Activated naive CD4-positive, alpha-beta T cell treated with anti-CD3 and anti-CD28 coated beads, Interleukin-2, amount 50 U/mL, for 24 hours (primary cell): ENCODE results near the gene DOCK6.
"Not testable (repeated sequence)": the region's sequence is repeated elsewhere in the genome, so short reads cannot be mapped to it uniquely, and the experiment has no call there.

Source experiments
- H3K27ac Mint-ChIP-seq: one replicate; pipeline ENCODE4 v1.8.0; 2021; ENCODE audit warnings: mild to moderate bottlenecking, mixed read lengths
- H3K27me3 Mint-ChIP-seq: one replicate; pipeline ENCODE4 v1.8.0; 2021; ENCODE audit warnings: mixed read lengths
- H3K36me3 Mint-ChIP-seq: one replicate; pipeline ENCODE4 v1.8.0; 2021; ENCODE audit warnings: mixed read lengths
- H3K4me1 Mint-ChIP-seq: one replicate; pipeline ENCODE4 v1.8.0; 2021; ENCODE audit warnings: mixed read lengths
- H3K4me3 Mint-ChIP-seq: one replicate; pipeline ENCODE4 v1.8.0; 2021; ENCODE audit warnings: mild to moderate bottlenecking, mixed read lengths
- H3K9me3 Mint-ChIP-seq: one replicate; pipeline ENCODE4 v1.8.0; 2021; ENCODE audit warnings: mixed read lengths

The DOCK6 gene

GRCh38 chr19:11191934-11192333, 70.4 kb downstream of the DOCK6 start:
- no peaks in the 10 kb centered on the region for H3K36me3 Mint-ChIP-seq
- peaks cover 5% of the 10 kb centered on the region for H3K27me3 Mint-ChIP-seq
- H3K27ac Mint-ChIP-seq = no peak overlapping the region
- no peak overlapping the region for H3K4me3 Mint-ChIP-seq
- H3K9me3 Mint-ChIP-seq = no peaks in the 10 kb centered on the region
- peaks cover 5% of the 10 kb centered on the region for H3K4me1 Mint-ChIP-seq

- Mint-ChIP-seq H3K9me3 (no peaks in the 10 kb centered on the region), H3K27me3 (peaks cover 5% of the 10 kb centered on the region), H3K4me1 (peaks cover 5% of the 10 kb centered on the region), H3K4me3 (no peak overlapping the region), H3K27ac (no peak overlapping the region), H3K36me3 (no peaks in the 10 kb centered on the region)
These were observed 71.0 kb downstream of the DOCK6 start for GRCh38 chr19:11191273-11191755.

DNA sequence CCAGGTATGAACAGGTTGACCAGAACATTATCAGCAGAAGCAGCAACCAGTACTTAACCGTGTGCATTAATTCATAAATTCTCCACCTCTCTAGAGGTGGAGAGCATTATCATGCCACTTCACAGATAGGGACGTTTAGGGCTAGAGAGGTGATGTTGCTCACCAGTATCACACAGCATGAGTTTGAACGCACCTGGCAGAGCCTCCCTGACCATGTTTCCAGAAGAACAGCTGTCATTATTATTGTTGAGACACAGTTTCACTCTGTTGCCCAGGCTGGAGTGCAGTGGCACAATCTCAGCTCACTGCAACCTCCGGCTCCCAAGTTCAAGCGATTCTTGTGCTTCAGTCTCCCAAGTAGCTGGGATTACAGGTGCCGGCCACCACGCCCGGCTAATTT, 71.8 kb downstream of the DOCK6 start:
- Mint-ChIP-seq H3K36me3 (no peaks in the 10 kb centered on the region), H3K27me3 (peaks cover under 1% of the 10 kb centered on the region), H3K9me3 (no peaks in the 10 kb centered on the region), H3K27ac (no peak overlapping the region), H3K4me3 (no peak overlapping the region), H3K4me1 (peaks cover 2% of the 10 kb centered on the region)

GRCh38 chr19:11187441-11187840, 74.9 kb downstream of the DOCK6 start:
- H3K9me3 Mint-ChIP-seq = no peaks in the 10 kb centered on the region
- H3K36me3 Mint-ChIP-seq = no peaks in the 10 kb centered on the region
- no peaks in the 10 kb centered on the region for H3K27me3 Mint-ChIP-seq
- no peak overlapping the region for H3K27ac Mint-ChIP-seq
- no peak overlapping the region for H3K4me3 Mint-ChIP-seq
- no peaks in the 10 kb centered on the region for H3K4me1 Mint-ChIP-seq

DNA sequence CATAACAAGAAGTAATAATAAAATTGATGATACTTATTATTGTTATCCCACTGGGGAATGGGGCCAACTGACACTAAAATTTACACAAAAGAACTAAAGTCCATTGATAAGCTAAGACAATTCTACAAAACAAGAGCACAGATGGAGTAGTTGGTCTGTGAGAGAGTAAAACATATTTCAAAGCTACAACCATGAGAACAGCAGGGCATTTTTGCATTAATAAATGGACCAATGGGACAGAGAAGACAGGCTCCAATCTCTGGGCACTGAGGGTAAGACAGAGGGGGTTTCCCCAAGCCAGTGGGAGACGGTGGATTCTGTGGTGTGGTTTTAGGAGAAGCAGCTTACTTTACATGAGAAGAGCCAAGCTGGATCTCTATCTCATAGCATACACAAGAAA, 79.3 kb downstream of the DOCK6 start:
- no peak overlapping the region for H3K4me3 Mint-ChIP-seq
- H3K36me3 Mint-ChIP-seq = no peaks in the 10 kb centered on the region
- H3K4me1 Mint-ChIP-seq = no peaks in the 10 kb centered on the region
- H3K27me3 Mint-ChIP-seq = no peaks in the 10 kb centered on the region
- no peaks in the 10 kb centered on the region for H3K9me3 Mint-ChIP-seq
- H3K27ac Mint-ChIP-seq = no peak overlapping the region

DNA sequence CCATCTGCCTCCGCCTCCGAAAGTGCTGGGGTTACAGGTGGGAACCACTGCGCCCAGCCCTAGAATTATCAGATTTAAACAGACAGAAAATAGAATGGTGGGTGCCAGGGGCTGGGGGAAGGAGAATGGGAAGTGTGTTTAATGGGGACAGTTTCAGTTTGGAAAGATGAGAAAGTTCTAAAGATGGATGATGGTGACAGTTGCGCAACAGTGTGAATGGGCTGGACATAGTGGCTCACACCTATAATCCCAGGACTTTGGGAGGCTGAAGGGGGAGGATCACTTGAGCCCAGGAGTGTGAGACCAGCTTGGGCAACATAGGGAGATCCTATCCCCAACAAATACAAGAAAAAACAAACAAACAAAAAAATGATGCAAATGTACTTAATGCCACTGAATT, 80.8 kb downstream of the DOCK6 start:
- Mint-ChIP-seq H3K4me3 (no peak overlapping the region), H3K27me3 (peaks cover 2% of the 10 kb centered on the region), H3K4me1 (no peaks in the 10 kb centered on the region), H3K27ac (no peak overlapping the region), H3K9me3 (no peaks in the 10 kb centered on the region), H3K36me3 (no peaks in the 10 kb centered on the region)

GRCh38 chr19:11180975-11181374, 81.3 kb downstream of the DOCK6 start:
- not testable (repeated sequence) for H3K27me3 Mint-ChIP-seq, H3K4me1 Mint-ChIP-seq, H3K27ac Mint-ChIP-seq, H3K36me3 Mint-ChIP-seq, H3K9me3 Mint-ChIP-seq, H3K4me3 Mint-ChIP-seq

DNA sequence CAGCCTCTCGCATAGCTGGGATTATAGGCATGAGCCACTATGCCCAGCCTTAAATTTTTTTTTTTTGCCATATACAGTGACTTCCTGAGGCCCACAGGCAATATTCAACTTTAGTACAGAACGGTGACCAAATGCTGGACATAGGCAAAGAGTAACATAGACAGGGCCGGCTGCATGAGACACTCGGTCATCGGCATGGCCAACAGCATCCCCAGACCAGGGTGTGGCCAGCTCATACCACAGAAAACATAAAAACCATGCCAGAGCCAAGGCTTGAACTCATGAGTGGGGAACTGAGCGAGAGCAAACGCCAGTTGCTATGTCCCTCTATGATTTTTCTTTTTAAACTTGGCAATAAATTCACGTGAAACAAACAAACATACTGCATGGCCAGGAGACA, 82.0 kb downstream of the DOCK6 start:
- Mint-ChIP-seq H3K4me1 (no peaks in the 10 kb centered on the region), H3K36me3 (no peaks in the 10 kb centered on the region), H3K4me3 (no peak overlapping the region), H3K27ac (no peak overlapping the region), H3K9me3 (no peaks in the 10 kb centered on the region), H3K27me3 (peaks cover 2% of the 10 kb centered on the region)

- no peak overlapping the region for H3K27ac Mint-ChIP-seq
- H3K27me3 Mint-ChIP-seq = peaks cover 2% of the 10 kb centered on the region
- no peaks in the 10 kb centered on the region for H3K4me1 Mint-ChIP-seq
- no peak overlapping the region for H3K4me3 Mint-ChIP-seq
- H3K9me3 Mint-ChIP-seq = no peaks in the 10 kb centered on the region
- no peaks in the 10 kb centered on the region for H3K36me3 Mint-ChIP-seq
These were observed 82.5 kb downstream of the DOCK6 start for GRCh38 chr19:11179716-11180297.

GRCh38 chr19:11179145-11179465, 83.2 kb downstream of the DOCK6 start:
- H3K4me1 Mint-ChIP-seq, H3K36me3 Mint-ChIP-seq, H3K9me3 Mint-ChIP-seq, H3K27ac Mint-ChIP-seq, H3K4me3 Mint-ChIP-seq, H3K27me3 Mint-ChIP-seq: not testable (repeated sequence)

DNA sequence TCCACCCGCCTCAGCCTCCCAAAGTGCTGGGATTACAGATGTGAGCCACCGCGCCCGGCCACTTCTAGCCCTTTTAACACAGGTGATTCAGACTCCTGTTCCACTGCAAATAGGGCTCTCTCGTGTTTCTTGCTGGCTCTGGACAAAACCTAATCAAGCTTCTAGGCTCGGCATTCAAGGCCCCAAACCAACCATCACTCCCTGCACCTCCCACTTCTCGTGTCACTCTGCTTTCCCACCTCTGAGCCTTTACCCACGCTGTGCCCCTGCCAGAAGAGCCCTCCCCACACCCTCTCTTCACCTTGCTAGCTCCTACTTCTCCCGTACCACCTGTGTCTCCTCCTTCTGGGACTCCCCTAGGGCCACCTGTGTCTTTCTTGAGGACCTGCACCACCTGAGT, 84.7 kb downstream of the DOCK6 start:
- Mint-ChIP-seq H3K4me3 (no peak overlapping the region), H3K36me3 (no peaks in the 10 kb centered on the region)

GRCh38 chr19:11176466-11177193, 85.7 kb downstream of the DOCK6 start:
- H3K4me3 Mint-ChIP-seq = no peak overlapping the region
- no peaks in the 10 kb centered on the region for H3K36me3 Mint-ChIP-seq
- no peaks in the 10 kb centered on the region for H3K4me1 Mint-ChIP-seq
- H3K27ac Mint-ChIP-seq = no peak overlapping the region
- H3K27me3 Mint-ChIP-seq = peaks cover 2% of the 10 kb centered on the region
- H3K9me3 Mint-ChIP-seq = no peaks in the 10 kb centered on the region

More for the DNA sequence above, 84.7 kb downstream of the DOCK6 start:
- Mint-ChIP-seq H3K4me1 (no peaks in the 10 kb centered on the region), H3K9me3 (no peaks in the 10 kb centered on the region), H3K27ac (peak overlapping the region; percentile 5), H3K27me3 (peaks cover 2% of the 10 kb centered on the region)

DNA sequence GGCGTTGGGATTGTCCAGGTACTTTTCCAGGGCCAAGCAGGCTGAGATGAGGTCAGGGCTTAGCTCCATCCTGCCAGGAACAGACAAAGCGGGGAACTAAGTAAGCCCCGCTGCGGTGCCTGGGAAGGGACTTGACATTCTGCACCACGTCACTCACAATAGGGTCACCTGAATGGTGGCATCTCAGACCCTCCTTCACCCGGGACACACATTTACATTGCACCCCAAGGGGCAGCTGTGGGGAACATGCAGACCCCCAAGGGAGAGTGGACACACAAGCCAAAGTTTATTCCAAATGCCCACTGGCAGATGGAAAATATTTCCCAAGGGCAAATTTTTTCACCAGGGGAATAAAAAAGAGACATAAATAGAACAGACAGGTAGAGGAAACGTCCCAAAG, 86.4 kb downstream of the DOCK6 start:
- no peak overlapping the region for H3K4me3 Mint-ChIP-seq
- peaks cover 2% of the 10 kb centered on the region for H3K27me3 Mint-ChIP-seq
- H3K4me1 Mint-ChIP-seq = no peaks in the 10 kb centered on the region
- no peaks in the 10 kb centered on the region for H3K9me3 Mint-ChIP-seq
- H3K27ac Mint-ChIP-seq = no peak overlapping the region
- H3K36me3 Mint-ChIP-seq = no peaks in the 10 kb centered on the region

DNA sequence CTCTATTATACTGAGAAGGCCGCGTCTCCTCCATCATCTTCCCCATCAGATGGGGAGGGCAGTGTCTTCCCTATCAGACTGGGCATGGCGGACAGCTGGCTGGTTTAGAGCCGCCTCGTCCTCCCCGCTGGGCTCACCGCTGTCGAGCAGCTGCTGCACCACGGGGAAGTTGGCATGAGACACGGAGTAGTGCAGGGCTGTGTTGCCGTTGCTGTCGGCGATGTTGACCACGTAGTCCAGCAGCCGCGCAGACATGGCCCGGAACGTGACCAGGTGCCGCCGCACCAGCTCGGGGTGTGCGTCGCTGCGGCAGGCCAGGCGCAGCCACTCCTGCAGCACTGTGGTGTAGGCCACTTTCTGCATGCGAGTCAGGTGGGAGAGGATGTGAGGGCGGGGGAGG, 88.0 kb downstream of the DOCK6 start:
- no peaks in the 10 kb centered on the region for H3K36me3 Mint-ChIP-seq
- no peak overlapping the region for H3K27ac Mint-ChIP-seq
- no peaks in the 10 kb centered on the region for H3K9me3 Mint-ChIP-seq
- H3K4me3 Mint-ChIP-seq = no peak overlapping the region
- H3K4me1 Mint-ChIP-seq = no peaks in the 10 kb centered on the region
- peaks cover 2% of the 10 kb centered on the region for H3K27me3 Mint-ChIP-seq

DNA sequence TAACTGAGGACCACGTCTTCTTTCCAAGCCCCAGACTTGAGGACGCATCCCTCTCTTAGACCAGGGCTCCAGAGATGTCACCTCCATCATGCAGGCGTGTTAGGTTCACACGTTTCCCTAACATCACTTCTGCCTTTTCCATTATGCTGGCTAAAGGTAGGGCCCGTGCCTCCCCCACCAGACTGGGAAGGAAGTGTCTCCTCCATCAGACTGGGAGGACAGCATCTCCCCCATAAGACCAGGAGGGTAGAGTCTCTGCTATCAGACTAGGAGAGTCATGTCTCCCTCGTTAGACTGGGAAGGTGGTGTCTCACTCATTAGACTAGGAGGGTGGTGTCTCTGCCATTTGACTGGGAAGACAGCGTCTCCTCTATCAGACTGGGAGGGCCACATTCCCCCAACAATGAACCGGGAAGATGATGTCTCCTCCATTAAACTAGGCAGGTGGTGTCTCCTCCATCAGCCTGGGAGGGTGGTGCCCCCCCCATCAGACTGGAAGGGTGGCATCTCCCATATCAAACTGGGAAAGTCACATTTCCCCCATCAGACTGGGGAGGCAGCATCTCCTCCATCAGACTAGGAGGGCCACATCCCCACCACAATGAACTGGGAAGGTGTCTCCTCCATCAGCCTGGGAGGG, 88.7 kb downstream of the DOCK6 start:
- no peaks in the 10 kb centered on the region for H3K4me1 Mint-ChIP-seq
- no peaks in the 10 kb centered on the region for H3K9me3 Mint-ChIP-seq
- H3K4me3 Mint-ChIP-seq = no peak overlapping the region
- H3K27me3 Mint-ChIP-seq = peaks cover 2% of the 10 kb centered on the region
- no peaks in the 10 kb centered on the region for H3K36me3 Mint-ChIP-seq
- H3K27ac Mint-ChIP-seq = no peak overlapping the region

GRCh38 chr19:11172576-11172975, 89.7 kb downstream of the DOCK6 start:
- no peak overlapping the region for H3K27ac Mint-ChIP-seq
- no peaks in the 10 kb centered on the region for H3K9me3 Mint-ChIP-seq
- H3K4me1 Mint-ChIP-seq = no peaks in the 10 kb centered on the region
- no peak overlapping the region for H3K4me3 Mint-ChIP-seq
- H3K27me3 Mint-ChIP-seq = no peaks in the 10 kb centered on the region
- no peaks in the 10 kb centered on the region for H3K36me3 Mint-ChIP-seq
